ENCODE results near the gene HOMER3. TPM values are rescaled to one million over a fixed set of nuclear protein-coding genes. Genes with fewer than 3 reads are reported as not detected.

HOMER3 gene
- total RNA-seq, 3 donors from 2014 or later = 34.2 to 62.6 (median 56.6) TPM

DNA sequence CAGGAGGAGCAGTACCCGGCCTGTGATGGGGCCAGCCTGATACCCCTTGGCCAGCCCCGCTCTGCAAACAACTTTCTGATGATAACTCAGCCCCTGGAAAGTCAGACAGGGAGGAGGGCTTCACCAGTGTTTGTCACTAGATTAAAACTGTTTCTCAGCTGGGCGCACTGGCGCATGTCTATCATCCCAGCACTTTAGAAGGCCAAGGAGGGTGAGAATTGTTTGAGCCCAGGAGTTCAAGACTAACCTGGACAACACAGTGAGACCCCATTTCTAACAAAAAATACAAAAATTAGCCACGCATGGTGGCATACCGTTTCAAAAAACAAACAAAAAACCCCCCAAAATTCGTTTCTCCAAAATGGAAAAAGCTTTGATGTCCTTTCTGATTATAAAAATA, 39.5 kb downstream of the HOMER3 start:
- H3K9me3 ChIP-seq = no peaks in the 10 kb centered on the region
- TF ChIP-seq, protein P1, sequence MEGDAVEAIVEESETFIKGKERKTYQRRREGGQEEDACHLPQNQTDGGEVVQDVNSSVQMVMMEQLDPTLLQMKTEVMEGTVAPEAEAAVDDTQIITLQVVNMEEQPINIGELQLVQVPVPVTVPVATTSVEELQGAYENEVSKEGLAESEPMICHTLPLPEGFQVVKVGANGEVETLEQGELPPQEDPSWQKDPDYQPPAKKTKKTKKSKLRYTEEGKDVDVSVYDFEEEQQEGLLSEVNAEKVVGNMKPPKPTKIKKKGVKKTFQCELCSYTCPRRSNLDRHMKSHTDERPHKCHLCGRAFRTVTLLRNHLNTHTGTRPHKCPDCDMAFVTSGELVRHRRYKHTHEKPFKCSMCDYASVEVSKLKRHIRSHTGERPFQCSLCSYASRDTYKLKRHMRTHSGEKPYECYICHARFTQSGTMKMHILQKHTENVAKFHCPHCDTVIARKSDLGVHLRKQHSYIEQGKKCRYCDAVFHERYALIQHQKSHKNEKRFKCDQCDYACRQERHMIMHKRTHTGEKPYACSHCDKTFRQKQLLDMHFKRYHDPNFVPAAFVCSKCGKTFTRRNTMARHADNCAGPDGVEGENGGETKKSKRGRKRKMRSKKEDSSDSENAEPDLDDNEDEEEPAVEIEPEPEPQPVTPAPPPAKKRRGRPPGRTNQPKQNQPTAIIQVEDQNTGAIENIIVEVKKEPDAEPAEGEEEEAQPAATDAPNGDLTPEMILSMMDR (IDR thresholded peaks at IDR 0.05) = no peak
- TF ChIP-seq POLR2A (IDR thresholded peaks at IDR 0.05) (no peak), POLR2AphosphoS5 (IDR thresholded peaks at IDR 0.05) (no peak)

GRCh38 chr19:18900700-18901481, 40.1 kb downstream of the HOMER3 start:
- Histone ChIP-seq H3K27me3 (no peaks in the 10 kb centered on the region), H3K27ac (no peak overlapping the region), H3K9me3 (no peaks in the 10 kb centered on the region), H3K4me1 (no peaks in the 10 kb centered on the region), H3K4me3 (no peak overlapping the region), H3K36me3 (no peaks in the 10 kb centered on the region)
- intact Hi-C loops (cut with DNase I; ENCODE audit: low total_unique reads) = no loop called here
- DNase-seq (ENCODE audit: low spot score in 2 of 2) = no peak
- TF ChIP-seq POLR2AphosphoS5 (IDR thresholded peaks at IDR 0.05) (no peak), POLR2A (IDR thresholded peaks at IDR 0.05) (no peak)
- TF ChIP-seq, protein P1 (IDR thresholded peaks at IDR 0.05) = no peak

More for the DNA sequence above, 39.5 kb downstream of the HOMER3 start:
- Histone ChIP-seq H3K4me3 (no peak overlapping the region), H3K27me3 (no peaks in the 10 kb centered on the region), H3K36me3 (no peaks in the 10 kb centered on the region), H3K4me1 (no peaks in the 10 kb centered on the region), H3K27ac (no peak overlapping the region)
- intact Hi-C loops (cut with DNase I; ENCODE audit: low total_unique reads) = no loop called here
- no peak for DNase-seq (ENCODE audit: low spot score in 2 of 2)

DNA sequence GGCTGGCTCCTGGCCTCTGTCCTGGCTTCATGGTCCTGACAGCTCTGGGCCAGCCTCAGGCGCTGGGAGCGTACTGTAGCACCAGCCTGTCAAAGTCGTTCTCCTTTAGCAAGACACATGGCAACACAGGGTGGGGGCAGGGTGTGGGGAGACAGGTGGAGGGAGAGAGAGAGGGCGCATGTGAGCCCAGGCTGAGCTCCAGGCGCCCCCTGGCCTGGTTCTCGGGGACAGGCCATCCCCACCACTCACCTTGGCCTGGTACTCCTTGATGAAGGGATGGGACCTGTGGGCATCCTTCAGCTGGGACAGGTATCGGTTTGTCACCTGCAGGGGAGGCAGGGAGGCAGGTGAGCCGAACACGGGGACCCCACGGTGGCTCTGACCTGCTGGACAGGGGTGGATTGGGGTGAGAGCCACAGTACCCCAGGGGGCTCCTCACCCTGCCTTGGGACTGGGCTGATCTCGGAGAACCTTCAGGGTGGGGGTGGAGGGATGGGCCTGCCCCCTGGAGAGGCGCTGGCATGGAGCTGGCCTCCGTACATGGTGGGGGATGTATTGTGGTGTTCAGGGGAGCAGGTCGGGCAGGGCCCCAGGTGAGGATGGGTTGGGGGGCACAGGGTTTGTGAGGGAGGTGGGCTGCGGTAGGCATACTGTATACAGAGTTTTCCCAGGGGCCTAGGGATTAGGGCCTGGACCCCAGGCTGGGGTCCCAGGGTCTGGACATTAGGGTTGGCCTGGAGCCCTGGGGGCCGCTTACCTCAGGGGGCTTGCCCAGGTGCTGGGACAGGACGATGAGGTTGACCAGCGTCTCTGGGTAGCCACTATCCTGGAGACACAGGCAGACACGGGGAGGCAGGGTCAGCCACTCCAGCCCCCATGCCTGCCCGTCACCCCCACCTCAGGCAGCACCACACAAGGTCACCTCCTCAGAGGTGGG, 41.1 kb downstream of the HOMER3 start:
- Histone ChIP-seq H3K36me3 (no peaks in the 10 kb centered on the region), H3K27ac (no peak overlapping the region), H3K9me3 (no peaks in the 10 kb centered on the region), H3K4me1 (peaks cover 6 to 7% of the 10 kb centered on the region in 2 donors), H3K27me3 (peaks cover 2 to 7% of the 10 kb centered on the region in 2 donors), H3K4me3 (no peak overlapping the region)
- TF ChIP-seq, protein P1 (IDR thresholded peaks at IDR 0.05) = no peak
- TF ChIP-seq POLR2AphosphoS5 (IDR thresholded peaks at IDR 0.05) (no peak), POLR2A (IDR thresholded peaks at IDR 0.05) (no peak)
- intact Hi-C loops (cut with DNase I; ENCODE audit: low total_unique reads) = no loop called here
- no peak for DNase-seq (ENCODE audit: low spot score in 2 of 2)

DNA sequence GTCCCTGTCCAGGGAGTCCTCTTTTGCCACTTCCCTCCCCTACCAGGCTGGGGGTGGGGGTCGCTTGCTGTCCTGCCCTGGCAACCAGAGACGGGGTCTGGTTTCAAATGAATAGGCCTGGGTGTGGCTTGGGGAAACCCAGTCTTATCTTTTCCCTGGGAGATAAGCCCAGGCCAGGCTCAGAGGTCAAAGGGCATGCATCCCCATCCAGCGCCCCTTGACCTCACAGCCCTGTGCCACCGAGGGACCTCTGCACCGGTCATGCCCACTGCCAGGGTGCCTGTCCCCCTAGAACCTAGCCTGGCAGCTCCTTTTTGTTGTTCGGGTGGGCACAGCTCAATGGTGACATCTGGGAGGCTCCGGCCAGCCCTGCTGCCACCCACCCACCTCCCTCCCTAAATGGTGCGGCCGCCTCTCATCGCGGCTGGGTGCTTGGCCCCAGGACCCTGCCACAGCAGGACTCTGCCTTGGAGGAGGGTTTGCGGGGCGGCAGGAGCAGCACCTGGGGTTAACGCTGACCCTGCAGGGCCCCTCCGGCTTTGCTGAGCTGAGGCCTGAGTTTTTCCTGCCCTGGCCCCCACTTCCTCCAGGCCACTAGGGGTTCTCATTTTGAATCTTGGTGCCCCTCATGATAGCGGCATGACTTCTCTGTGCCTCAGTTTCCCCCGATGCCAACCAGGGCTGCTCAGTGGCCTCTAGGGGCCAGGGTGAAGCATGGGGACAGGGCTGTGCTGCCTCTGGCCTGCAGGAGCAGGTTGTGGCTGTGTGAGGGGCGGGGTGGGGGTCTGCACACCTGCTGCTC, 42.2 kb downstream of the HOMER3 start:
- no peaks in the 10 kb centered on the region for H3K36me3 ChIP-seq
- H3K27ac ChIP-seq = no peak overlapping the region
- no peaks in the 10 kb centered on the region for H3K9me3 ChIP-seq
- H3K4me1 ChIP-seq = peaks cover 8 to 13% of the 10 kb centered on the region in 2 donors
- H3K27me3 ChIP-seq = peaks cover 2 to 10% of the 10 kb centered on the region in 2 donors
- H3K4me3 ChIP-seq = no peak overlapping the region
- intact Hi-C loops (cut with DNase I; ENCODE audit: low total_unique reads) = no loop called here
- no peak for TF ChIP-seq POLR2AphosphoS5 (IDR thresholded peaks at IDR 0.05)
- no peak for TF ChIP-seq POLR2A (IDR thresholded peaks at IDR 0.05)
- TF ChIP-seq, protein P1 (IDR thresholded peaks at IDR 0.05) = no peak
- DNase-seq (ENCODE audit: low spot score in 2 of 2) = no peak

Measured in breast epithelium (tissue), 4 donors.